Adipocyte (in vitro differentiated cells): Measurements from ENCODE around the gene ZBTB20.

ENCODE experiments used
- DNase-seq: peaks from one replicate; pipeline ENCODE4 v3.0.0-alpha.2; 2015; ENCODE audit warnings: low read depth
- H3K27me3 ChIP-seq: replicated peaks from 2 replicates; pipeline ENCODE4 v1.7.0; 2013; ENCODE audit warnings: mild to moderate bottlenecking, low read length, moderate library complexity; ENCODE audit not compliant: control insufficient read depth, insufficient read depth
- H3K36me3 ChIP-seq: 2 replicates; pipeline ENCODE4 v1.7.0; 2013; ENCODE audit warnings: low read length, mild to moderate bottlenecking, moderate library complexity; ENCODE audit not compliant: control insufficient read depth, insufficient read depth, severe bottlenecking
- H3K4me1 ChIP-seq: 2 replicates; pipeline ENCODE4 v1.7.0; 2013; ENCODE audit warnings: mild to moderate bottlenecking, low read length, moderate library complexity; ENCODE audit not compliant: control insufficient read depth, insufficient read depth
- H3K4me3 ChIP-seq: 2 replicates; pipeline ENCODE4 v1.7.0; 2013; ENCODE audit warnings: mild to moderate bottlenecking, low read length, moderate library complexity
- H3K9ac ChIP-seq: 2 replicates; pipeline ENCODE4 v1.7.0; 2013; ENCODE audit warnings: mild to moderate bottlenecking, low read length, moderate library complexity
- H3K9me3 ChIP-seq: 2 replicates; pipeline ENCODE4 v1.7.0; 2013; ENCODE audit warnings: mild to moderate bottlenecking, low read length, moderate library complexity; ENCODE audit not compliant: control insufficient read depth

Gene ZBTB20

GRCh38 chr3:114370537-114371174 lies 776.4 kb downstream of the ZBTB20 start:
- Histone ChIP-seq H3K27me3 (no peaks in the 10 kb centered on the region), H3K36me3 (peaks cover 13% of the 10 kb centered on the region)

GRCh38 chr3:114365909-114366308 lies 781.2 kb downstream of the ZBTB20 start:
- no peak overlapping the region for H3K4me3 ChIP-seq
- no peak overlapping the region for H3K9ac ChIP-seq
- no peaks in the 10 kb centered on the region for H3K36me3 ChIP-seq
- peaks cover 31% of the 10 kb centered on the region for H3K4me1 ChIP-seq
- no peak for DNase-seq
- H3K27me3 ChIP-seq, result no peaks in the 10 kb centered on the region
- no peaks in the 10 kb centered on the region for H3K9me3 ChIP-seq

More at GRCh38 chr3:114370537-114371174, 776.4 kb downstream of the ZBTB20 start:
- Histone ChIP-seq H3K9ac (no peak overlapping the region), H3K4me3 (no peak overlapping the region), H3K4me1 (peaks cover 6% of the 10 kb centered on the region), H3K9me3 (no peaks in the 10 kb centered on the region)
- DNase-seq, result no peak

- no peak overlapping the region for H3K4me3 ChIP-seq
- H3K36me3 ChIP-seq, result no peaks in the 10 kb centered on the region
Observed at GRCh38 chr3:114364806-114365654, 782.1 kb downstream of the ZBTB20 start.

GRCh38 chr3:114363554-114364202 lies 783.4 kb downstream of the ZBTB20 start:
- no peak overlapping the region for H3K4me3 ChIP-seq
- H3K27me3 ChIP-seq, result no peaks in the 10 kb centered on the region
- peak overlapping the region; percentile 60 for H3K9ac ChIP-seq
- peak; percentile 65 for DNase-seq
- no peaks in the 10 kb centered on the region for H3K36me3 ChIP-seq
- peaks cover 31% of the 10 kb centered on the region for H3K4me1 ChIP-seq
- no peaks in the 10 kb centered on the region for H3K9me3 ChIP-seq

More at GRCh38 chr3:114364806-114365654, 782.1 kb downstream of the ZBTB20 start:
- Histone ChIP-seq H3K9ac (peak overlapping the region; percentile 1), H3K9me3 (no peaks in the 10 kb centered on the region), H3K4me1 (peaks cover 31% of the 10 kb centered on the region), H3K27me3 (no peaks in the 10 kb centered on the region)
- peak; percentile 45 for DNase-seq

GRCh38 chr3:114362815-114363214 lies 784.3 kb downstream of the ZBTB20 start:
- H3K9ac ChIP-seq, result peak overlapping the region; percentile 60
- H3K4me3 ChIP-seq, result no peak overlapping the region
- peak; percentile 73 for DNase-seq
- H3K27me3 ChIP-seq, result no peaks in the 10 kb centered on the region
- no peaks in the 10 kb centered on the region for H3K36me3 ChIP-seq
- H3K4me1 ChIP-seq, result peaks cover 31% of the 10 kb centered on the region
- no peaks in the 10 kb centered on the region for H3K9me3 ChIP-seq

GRCh38 chr3:114361391-114361790 lies 785.7 kb downstream of the ZBTB20 start:
- Histone ChIP-seq H3K9ac (no peak overlapping the region), H3K4me3 (no peak overlapping the region), H3K36me3 (no peaks in the 10 kb centered on the region), H3K27me3 (no peaks in the 10 kb centered on the region), H3K4me1 (peaks cover 31% of the 10 kb centered on the region), H3K9me3 (no peaks in the 10 kb centered on the region)
- DNase-seq, result no peak

GRCh38 chr3:114356525-114356924 lies 790.6 kb downstream of the ZBTB20 start:
- no peak overlapping the region for H3K9ac ChIP-seq
- no peaks in the 10 kb centered on the region for H3K4me1 ChIP-seq
- H3K9me3 ChIP-seq, result no peaks in the 10 kb centered on the region
- H3K4me3 ChIP-seq, result no peak overlapping the region
- DNase-seq, result no peak
- no peaks in the 10 kb centered on the region for H3K27me3 ChIP-seq
- H3K36me3 ChIP-seq, result peaks cover 3% of the 10 kb centered on the region

GRCh38 chr3:114356066-114356465 lies 791.0 kb downstream of the ZBTB20 start:
- no peak overlapping the region for H3K4me3 ChIP-seq
- DNase-seq, result no peak

GRCh38 chr3:114355653-114356052 lies 791.4 kb downstream of the ZBTB20 start:
- no peaks in the 10 kb centered on the region for H3K27me3 ChIP-seq
- DNase-seq, result no peak
- H3K4me3 ChIP-seq, result no peak overlapping the region
- peaks cover 11% of the 10 kb centered on the region for H3K36me3 ChIP-seq
- no peaks in the 10 kb centered on the region for H3K4me1 ChIP-seq
- H3K9me3 ChIP-seq, result no peaks in the 10 kb centered on the region
- H3K9ac ChIP-seq, result no peak overlapping the region

More at GRCh38 chr3:114356066-114356465, 791.0 kb downstream of the ZBTB20 start:
- H3K9ac ChIP-seq, result no peak overlapping the region
- H3K9me3 ChIP-seq, result no peaks in the 10 kb centered on the region
- no peaks in the 10 kb centered on the region for H3K4me1 ChIP-seq
- no peaks in the 10 kb centered on the region for H3K27me3 ChIP-seq
- peaks cover 7% of the 10 kb centered on the region for H3K36me3 ChIP-seq

- no peak overlapping the region for H3K9ac ChIP-seq
- H3K4me1 ChIP-seq, result no peaks in the 10 kb centered on the region
- no peaks in the 10 kb centered on the region for H3K27me3 ChIP-seq
- DNase-seq, result no peak
- peaks cover 42% of the 10 kb centered on the region for H3K36me3 ChIP-seq
- no peak overlapping the region for H3K4me3 ChIP-seq
- H3K9me3 ChIP-seq, result no peaks in the 10 kb centered on the region
Observed at GRCh38 chr3:114351822-114352145, 795.3 kb downstream of the ZBTB20 start.

GRCh38 chr3:114351123-114351821 lies 795.8 kb downstream of the ZBTB20 start:
- Histone ChIP-seq H3K9ac (no peak overlapping the region), H3K27me3 (no peaks in the 10 kb centered on the region), H3K4me3 (no peak overlapping the region), H3K9me3 (no peaks in the 10 kb centered on the region), H3K36me3 (peaks cover 42% of the 10 kb centered on the region), H3K4me1 (no peaks in the 10 kb centered on the region)
- no peak for DNase-seq
